GM12878 (cell line): ENCODE results near the gene LEFTY1. TPM values are rescaled to one million over a fixed set of nuclear protein-coding genes. Genes with fewer than 3 reads are reported as not detected.
A peak's percentile ranks its signal among the peaks of the same experiment; 100 is the strongest.

Source experiments
- ATAC-seq: fragments of 200-7000 bp; cut with Tn5 transposase; 3 replicates; pipeline ENCODE4 v1.9.1; 2020; ENCODE audit warnings: mild to moderate bottlenecking, moderate library complexity
- Bru-seq: library from RNA; stranded (reverse); fragments of 400-500 nt; gene quantifications from one replicate; lab custom pipeline; 2021; lab: Mats Ljungman, UMichigan
- BruChase-seq, 2 experiments: library from RNA; stranded (reverse); fragments of 400-500 nt; gene quantifications; one replicate each; lab custom pipeline; 2021; lab: Mats Ljungman, UMichigan
- BruUV-seq: library from RNA; stranded (reverse); fragments of 400-500 nt; replicated peaks from 2 replicates; lab custom pipeline; 2021; lab: Mats Ljungman, UMichigan
- CTCF ChIA-PET: fragments of 300-600 bp; sonication (Branson Sonifier 250); formaldehyde crosslinking; extraction: SDS; loops from one replicate; lab custom pipeline; 2021; ENCODE audit warnings: inconsistent platforms; lab: Yijun Ruan, JAX
- POLR2A ChIA-PET: fragments of 350-600 bp; formaldehyde crosslinking; extraction: SDS; loops from one replicate; lab custom pipeline; 2021; ENCODE audit warnings: inconsistent platforms; lab: Charles Lee
- RAD21 ChIA-PET: fragments of 300-600 bp; sonication (Branson Sonifier 250); formaldehyde crosslinking; loops from one replicate; lab custom pipeline; 2023; ENCODE audit warnings: antibody characterized with exemption; ENCODE audit not compliant: unreplicated experiment; lab: Charles Lee
- SMC1A ChIA-PET: fragments of 300-600 bp; sonication (Branson Sonifier 250); formaldehyde crosslinking; loops from one replicate; lab custom pipeline; 2023; ENCODE audit not compliant: unreplicated experiment, uncharacterized antibody; lab: Charles Lee
- DNase-seq: peaks from one replicate; pipeline ENCODE4 v3.0.0-alpha.2; 2011; ENCODE audit warnings: low read depth, low spot score
- FAIRE-seq: peaks from 3 replicates; lab custom pipeline; 2011; peaks lifted over from hg19 to GRCh38; lab: Jason Lieb, UNC
- H2AFZ ChIP-seq: 2 replicates; pipeline ENCODE4 v1.6.0; 2011; ENCODE audit warnings: low read depth, low read length, control low read depth; ENCODE audit not compliant: control insufficient read depth
- H3K27ac ChIP-seq: 2 replicates; pipeline ENCODE4 v1.5.1; 2011; ENCODE audit warnings: control low read depth; ENCODE audit not compliant: control insufficient read depth, insufficient read depth
- H3K27me3 ChIP-seq, 2 experiments: replicated peaks in 1 of 2; 2 replicates each; pipeline versions ENCODE4 v1.6.0 to v1.6.1; 2011; ENCODE audit warnings: low read length in 1 of 2; ENCODE audit not compliant: control insufficient read depth in 2 of 2, insufficient read depth in 2 of 2
- H3K36me3 ChIP-seq, 2 experiments: 2 replicates each; pipeline ENCODE4 v1.5.1; 2011; ENCODE audit warnings: low read length in 1 of 2; ENCODE audit not compliant: control insufficient read depth in 2 of 2, insufficient read depth in 2 of 2
- H3K4me1 ChIP-seq: 2 replicates; pipeline ENCODE4 v1.6.1; 2011; ENCODE audit warnings: mild to moderate bottlenecking, low read length, moderate library complexity, mixed read lengths; ENCODE audit not compliant: control insufficient read depth, insufficient read depth
- H3K4me2 ChIP-seq: 2 replicates; pipeline ENCODE4 v1.6.0; 2011; ENCODE audit warnings: control low read depth; ENCODE audit not compliant: control insufficient read depth, insufficient read depth
- H3K4me3 ChIP-seq: fragments of 200-600 bp; sonication (generic); 2 replicates; pipeline ENCODE4 v1.5.1; 2016
- H3K79me2 ChIP-seq: 2 replicates; pipeline ENCODE4 v1.6.0; 2011; ENCODE audit warnings: low read length; ENCODE audit not compliant: control insufficient read depth, insufficient read depth
- H3K9ac ChIP-seq: 2 replicates; pipeline ENCODE4 v1.8.0; 2011; ENCODE audit warnings: low read length, control low read depth, mixed read lengths; ENCODE audit not compliant: control insufficient read depth, insufficient read depth
- H3K9me3 ChIP-seq: replicated peaks from 3 replicates; pipeline ENCODE4 v1.5.1; 2011; ENCODE audit warnings: mild to moderate bottlenecking, low read length; ENCODE audit not compliant: control insufficient read depth, insufficient read depth
- H4K20me1 ChIP-seq: 2 replicates; pipeline ENCODE4 v1.6.0; 2011; ENCODE audit not compliant: control insufficient read depth, insufficient read depth
- BMI1 ChIP-seq: fragments of 450-650 bp; IDR thresholded peaks from 2 replicates; pipeline ENCODE4 v1.6.1; 2016; ENCODE audit warnings: mild to moderate bottlenecking, moderate library complexity, borderline replicate concordance
- CREM ChIP-seq: IDR thresholded peaks from 2 replicates; pipeline ENCODE4 v1.6.1; 2014; ENCODE audit warnings: antibody characterized with exemption, low read depth
- HDGF ChIP-seq: fragments of 450-650 bp; IDR thresholded peaks from 2 replicates; pipeline ENCODE4 v1.6.1; 2016; ENCODE audit warnings: antibody characterized with exemption
- JUNB ChIP-seq: IDR thresholded peaks from 2 replicates; pipeline ENCODE4 v1.6.1; 2016; ENCODE audit warnings: antibody characterized with exemption, mild to moderate bottlenecking
- MLLT1 ChIP-seq: fragments of 450-650 bp; IDR thresholded peaks from 2 replicates; pipeline ENCODE4 v1.6.1; 2016; ENCODE audit warnings: mild to moderate bottlenecking
- MTA2 ChIP-seq: fragments of 450-650 bp; IDR thresholded peaks from 2 replicates; pipeline ENCODE4 v1.6.1; 2016; ENCODE audit warnings: low read depth, mild to moderate bottlenecking, moderate library complexity
- NR2C1 ChIP-seq: fragments of 450-650 bp; IDR thresholded peaks from 2 replicates; pipeline ENCODE4 v1.6.1; 2017; ENCODE audit warnings: antibody characterized with exemption, mild to moderate bottlenecking, moderate library complexity
- NR2F1 ChIP-seq: fragments of 450-650 bp; conservative IDR thresholded peaks from 2 replicates; pipeline ENCODE4 v1.6.1; 2017; ENCODE audit warnings: mild to moderate bottlenecking
- PML ChIP-seq: IDR thresholded peaks from 2 replicates; pipeline ENCODE4 v1.6.1; 2012; ENCODE audit warnings: low read length, inconsistent platforms
- RBBP5 ChIP-seq: fragments of 200-600 bp; sonication (generic); conservative IDR thresholded peaks from 2 replicates; pipeline ENCODE4 v1.6.1; 2016
- SREBF2 ChIP-seq: IDR thresholded peaks from 2 replicates; pipeline ENCODE4 v1.6.1; 2012; ENCODE audit warnings: mild to moderate bottlenecking, low read length
- STAT3 ChIP-seq: IDR thresholded peaks from 2 replicates; pipeline ENCODE4 v1.6.1; 2011; ENCODE audit warnings: low read depth, low read length, improper control_type of control experiment
- WGBS: methylation state at CpG from one replicate; pipeline ENCODE4 v1.1.6; 2016; ENCODE audit warnings: low lambda C conversion rate; ENCODE audit not compliant: insufficient replicate concordance, insufficient coverage; ENCODE audit errors: missing lambda C conversion rate; 5-methylcytosine and 5-hydroxymethylcytosine counted together
- in situ Hi-C: fragments of 300-500 bp; cut with MboI; formaldehyde crosslinking; loops from 9 replicates; pipeline ENCODE4 v1.14.3; 2018; ENCODE audit warnings: mixed read lengths
- intact Hi-C: fragments of 100-400 bp; cut with micrococcal nuclease; formaldehyde crosslinking; loops from one replicate; pipeline ENCODE4 v1.14.2; 2022; ENCODE audit not compliant: unreplicated experiment
- long read RNA-seq, 2 experiments: library from polyadenylated mRNA; unstranded; transcript quantifications; one replicate each; pipeline ENCODE4 v2.0.0, GENCODE V29; 2019 to 2020
- polyA minus RNA-seq, 3 experiments: library from RNA; depleted of rRNA, polyadenylated mRNA; stranded (reverse); fragments of >200 nt; gene quantifications; 2 replicates each; pipeline ENCODE4 v1.2.3, GENCODE V29; 2011
- polyA plus RNA-seq, 11 experiments: library from polyadenylated mRNA; depleted of rRNA in 4 of 11; unstranded in 6 of 11; stranded (reverse) in 5 of 11; fragments of >200 nt; fragmentation: Nextera tagmentation in 4 of 11; fragmentation: Illumina TruSeq in 1 of 11; extraction: Ambion mirVana in 4 of 11; extraction: Trizol in 1 of 11; gene quantifications; 1 replicate in 1 of 11; 2 replicates in 10 of 11; pipeline versions ENCODE4 v1.2.1 to v1.2.3, GENCODE V29; 2011 to 2016; ENCODE audit warnings: inconsistent platforms in 2 of 11, missing spikeins in 2 of 11, low read depth in 1 of 11
- total RNA-seq, 4 experiments: library from RNA; depleted of rRNA in 3 of 4; stranded (reverse); fragments of >200 nt in 3 of 4; fragmentation: Illumina TruSeq in 1 of 4; extraction: Trizol in 1 of 4; gene quantifications; 2 replicates each; pipeline versions ENCODE4 v1.2.1 to v1.2.3, GENCODE V29; 2013 to 2021
- TF ChIP-seq, protein P1 (sequence below): IDR thresholded peaks from 2 replicates; pipeline ENCODE4 v1.6.1; 2012; ENCODE audit warnings: low read depth, low read length, improper control_type of control experiment
- TF ChIP-seq, protein P2 (sequence below): fragments of 450-650 bp; IDR thresholded peaks from 2 replicates; pipeline ENCODE4 v1.6.1; 2016; ENCODE audit warnings: mild to moderate bottlenecking, moderate library complexity, borderline replicate concordance

Gene LEFTY1, protein sequence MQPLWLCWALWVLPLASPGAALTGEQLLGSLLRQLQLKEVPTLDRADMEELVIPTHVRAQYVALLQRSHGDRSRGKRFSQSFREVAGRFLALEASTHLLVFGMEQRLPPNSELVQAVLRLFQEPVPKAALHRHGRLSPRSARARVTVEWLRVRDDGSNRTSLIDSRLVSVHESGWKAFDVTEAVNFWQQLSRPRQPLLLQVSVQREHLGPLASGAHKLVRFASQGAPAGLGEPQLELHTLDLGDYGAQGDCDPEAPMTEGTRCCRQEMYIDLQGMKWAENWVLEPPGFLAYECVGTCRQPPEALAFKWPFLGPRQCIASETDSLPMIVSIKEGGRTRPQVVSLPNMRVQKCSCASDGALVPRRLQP
- total RNA-seq (2013; cell fraction: nucleolus; rRNA removed) = not detected in 2 replicates
- total RNA-seq (2014; rRNA removed) (0.06 TPM in 1 of 2 replicates, not detected in the other), total RNA-seq (2014; rRNA removed; fragmentation: Illumina TruSeq; extraction: Trizol) (not detected in 2 replicates), total RNA-seq (2021) (0.27 TPM in 1 of 2 replicates, not detected in the other), polyA plus RNA-seq (2011; rRNA removed) (not detected in 2 replicates), polyA plus RNA-seq (2014; fragmentation: Illumina TruSeq; extraction: Trizol) (not detected in 2 replicates), polyA plus RNA-seq (2014; fragmentation: Nextera tagmentation; extraction: Ambion mirVana) (not detected), polyA plus RNA-seq (2014; rRNA removed) (0.06 TPM in 1 of 2 replicates, not detected in the other), polyA plus RNA-seq (2016; fragmentation: Nextera tagmentation; extraction: Ambion mirVana) (not detected), polyA minus RNA-seq (2011; rRNA and poly(A)+ RNA removed) (not detected in 2 replicates), Bru-seq, nascent RNA (not detected), BruChase-seq, experiment 1, labeled RNA remaining after a 6-hour chase (not detected), BruChase-seq, experiment 2, labeled RNA remaining after a 2-hour chase (percentile 41 among the genes with signal in this experiment)
- polyA plus RNA-seq (2011; ENCODE audit: low read depth) = not detected
- polyA plus RNA-seq (2011; cell fraction: cytosol; rRNA removed) = 0.04 TPM in 1 of 2 replicates, not detected in the other
- polyA plus RNA-seq (2011; cell fraction: nucleus; rRNA removed) = 0.06 TPM in 1 of 2 replicates, not detected in the other
- polyA plus RNA-seq (2012) = 0.08 TPM in 1 of 2 replicates, not detected in the other
- polyA minus RNA-seq (2011; cell fraction: cytosol; rRNA and poly(A)+ RNA removed) = not detected in 2 replicates
- not detected in 2 replicates for polyA minus RNA-seq (2011; cell fraction: nucleus; rRNA and poly(A)+ RNA removed)
- long read RNA-seq, experiment 1 = 0 reads
- long read RNA-seq, experiment 2 = 0 reads

DNA sequence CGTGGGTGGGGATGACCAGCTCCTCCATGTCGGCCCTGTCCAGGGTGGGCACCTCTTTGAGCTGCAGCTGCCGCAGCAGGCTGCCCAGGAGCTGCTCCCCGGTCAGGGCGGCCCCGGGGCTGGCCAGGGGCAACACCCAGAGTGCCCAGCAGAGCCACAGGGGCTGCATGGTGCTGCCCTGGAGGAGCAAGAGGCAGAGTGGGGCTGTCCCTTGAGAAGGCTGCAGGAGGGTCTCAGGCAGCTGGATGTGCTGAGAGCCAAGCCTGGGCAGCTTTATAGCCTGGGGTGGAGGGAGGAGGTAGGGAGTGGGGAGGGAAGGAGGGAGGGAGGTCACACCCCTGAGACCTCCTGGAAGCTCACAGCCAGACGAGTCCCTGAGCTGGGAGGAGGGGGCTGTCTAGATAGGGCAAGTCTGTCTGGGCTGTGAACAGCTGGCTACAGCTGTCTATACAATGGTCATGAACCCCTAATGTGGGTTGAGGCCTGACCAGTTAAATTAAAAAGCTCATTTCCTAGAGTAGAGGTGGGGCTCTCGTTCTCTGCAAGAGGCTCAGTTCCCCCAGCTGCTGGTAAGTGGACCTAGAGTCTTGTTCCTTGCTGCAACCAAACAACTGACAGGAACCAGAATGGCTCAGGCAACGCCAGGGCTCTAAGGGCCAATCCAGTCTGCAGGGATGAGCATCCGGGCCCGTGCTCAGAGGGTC lies at the start of gene LEFTY1:
Gene LEFTY1 (minus strand): TSS at position 249 of the 704 bp plus-strand sequence. CDS start 80 bp downstream, at position 169.
- no peaks in the 10 kb centered on the region for H4K20me1 ChIP-seq
- ATAC-seq = peak; percentile 26; the same call in 2 of the 3 replicates
- POLR2A ChIA-PET = interaction anchor here (1.2 kb wide), 1 partner anchor 10 kb away, joined by 3 read pairs; no protein-coding TSS in a partner anchor
- no peak within 1 kb of the TSS for H3K4me3 ChIP-seq
- no peaks in the 10 kb centered on the region for H3K36me3 ChIP-seq
- CTCF ChIA-PET = no interaction called here
- in situ Hi-C loops (no loop called here), intact Hi-C loops (no loop called here)
- DNase-seq = no peak
- RAD21 ChIA-PET = interaction anchor here (1.0 kb wide), 1 partner anchor 112 kb away, joined by 3 read pairs; the partner anchor contains the start of gene SRP9
- H3K27me3 ChIP-seq = no peaks in the 10 kb centered on the region
- no peak for FAIRE-seq
- no peak within 1 kb of the TSS for H3K27ac ChIP-seq
- TF ChIP-seq BMI1 (no peak), RBBP5 (no peak), SREBF2 (no peak), CREM (no peak), MTA2 (no peak), STAT3 (no peak), HDGF (no peak), MLLT1 (no peak), NR2F1 (no peak), JUNB (no peak), PML (no peak), NR2C1 (no peak)
- TF ChIP-seq, protein P1, sequence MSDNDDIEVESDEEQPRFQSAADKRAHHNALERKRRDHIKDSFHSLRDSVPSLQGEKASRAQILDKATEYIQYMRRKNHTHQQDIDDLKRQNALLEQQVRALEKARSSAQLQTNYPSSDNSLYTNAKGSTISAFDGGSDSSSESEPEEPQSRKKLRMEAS = no peak
- TF ChIP-seq, protein P2, sequence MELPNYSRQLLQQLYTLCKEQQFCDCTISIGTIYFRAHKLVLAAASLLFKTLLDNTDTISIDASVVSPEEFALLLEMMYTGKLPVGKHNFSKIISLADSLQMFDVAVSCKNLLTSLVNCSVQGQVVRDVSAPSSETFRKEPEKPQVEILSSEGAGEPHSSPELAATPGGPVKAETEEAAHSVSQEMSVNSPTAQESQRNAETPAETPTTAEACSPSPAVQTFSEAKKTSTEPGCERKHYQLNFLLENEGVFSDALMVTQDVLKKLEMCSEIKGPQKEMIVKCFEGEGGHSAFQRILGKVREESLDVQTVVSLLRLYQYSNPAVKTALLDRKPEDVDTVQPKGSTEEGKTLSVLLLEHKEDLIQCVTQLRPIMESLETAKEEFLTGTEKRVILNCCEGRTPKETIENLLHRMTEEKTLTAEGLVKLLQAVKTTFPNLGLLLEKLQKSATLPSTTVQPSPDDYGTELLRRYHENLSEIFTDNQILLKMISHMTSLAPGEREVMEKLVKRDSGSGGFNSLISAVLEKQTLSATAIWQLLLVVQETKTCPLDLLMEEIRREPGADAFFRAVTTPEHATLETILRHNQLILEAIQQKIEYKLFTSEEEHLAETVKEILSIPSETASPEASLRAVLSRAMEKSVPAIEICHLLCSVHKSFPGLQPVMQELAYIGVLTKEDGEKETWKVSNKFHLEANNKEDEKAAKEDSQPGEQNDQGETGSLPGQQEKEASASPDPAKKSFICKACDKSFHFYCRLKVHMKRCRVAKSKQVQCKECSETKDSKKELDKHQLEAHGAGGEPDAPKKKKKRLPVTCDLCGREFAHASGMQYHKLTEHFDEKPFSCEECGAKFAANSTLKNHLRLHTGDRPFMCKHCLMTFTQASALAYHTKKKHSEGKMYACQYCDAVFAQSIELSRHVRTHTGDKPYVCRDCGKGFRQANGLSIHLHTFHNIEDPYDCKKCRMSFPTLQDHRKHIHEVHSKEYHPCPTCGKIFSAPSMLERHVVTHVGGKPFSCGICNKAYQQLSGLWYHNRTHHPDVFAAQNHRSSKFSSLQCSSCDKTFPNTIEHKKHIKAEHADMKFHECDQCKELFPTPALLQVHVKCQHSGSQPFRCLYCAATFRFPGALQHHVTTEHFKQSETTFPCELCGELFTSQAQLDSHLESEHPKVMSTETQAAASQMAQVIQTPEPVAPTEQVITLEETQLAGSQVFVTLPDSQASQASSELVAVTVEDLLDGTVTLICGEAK = no peak
- H3K9ac ChIP-seq = no peak within 1 kb of the TSS
- SMC1A ChIA-PET = interaction anchor here (1.0 kb wide), 1 partner anchor 8 kb away, joined by 3 read pairs; no protein-coding TSS in a partner anchor
- no peak within 1 kb of the TSS for H3K4me2 ChIP-seq
- no peak within 1 kb of the TSS for H2AFZ ChIP-seq
- no peaks in the 10 kb centered on the region for H3K79me2 ChIP-seq
- H3K4me1 ChIP-seq = no peaks in the 10 kb centered on the region
- no peaks in the 10 kb centered on the region for H3K9me3 ChIP-seq
- no TSS peak for BruUV-seq
- WGBS = 51% methylated on average over 11 of the region's 11 CpGs
